ENCODE measurements around the gene GNAQ.

The GNAQ gene

DNA sequence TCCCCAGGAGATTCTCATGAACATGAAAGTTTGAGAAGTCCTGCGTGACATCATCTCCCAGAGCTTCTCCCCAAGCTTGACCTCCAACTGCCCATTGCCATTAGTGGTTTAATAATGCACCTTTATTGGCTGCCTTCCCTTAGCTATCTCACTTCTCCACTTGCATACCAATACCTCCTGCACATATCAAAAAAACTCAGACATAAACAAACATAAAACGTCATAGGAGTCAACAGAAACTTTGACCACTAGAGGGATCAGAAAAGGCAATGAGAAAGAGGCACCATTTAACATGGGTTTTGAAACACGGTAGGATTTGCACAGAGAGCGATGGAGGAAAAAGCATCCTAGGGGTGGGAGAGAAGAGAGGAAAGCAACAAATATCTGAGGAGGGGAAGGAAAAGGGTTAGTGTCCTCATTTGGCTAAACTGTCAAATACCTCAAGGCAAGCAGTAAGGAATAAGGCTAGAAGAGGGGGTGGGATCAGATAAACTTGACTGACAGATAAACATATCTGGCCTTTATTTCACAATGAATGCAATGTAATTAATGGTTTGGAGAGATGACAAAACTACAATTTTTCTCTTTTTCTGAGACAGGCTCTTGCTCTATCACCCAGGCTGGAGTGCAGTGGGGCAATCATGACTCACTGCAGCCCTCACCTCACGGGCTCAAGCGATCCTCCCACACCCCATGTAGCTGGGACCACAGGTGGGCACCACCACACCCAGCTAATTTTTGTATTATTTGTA, 27.0 kb downstream of the GNAQ start:
- TF ChIP-seq, protein P1, sequence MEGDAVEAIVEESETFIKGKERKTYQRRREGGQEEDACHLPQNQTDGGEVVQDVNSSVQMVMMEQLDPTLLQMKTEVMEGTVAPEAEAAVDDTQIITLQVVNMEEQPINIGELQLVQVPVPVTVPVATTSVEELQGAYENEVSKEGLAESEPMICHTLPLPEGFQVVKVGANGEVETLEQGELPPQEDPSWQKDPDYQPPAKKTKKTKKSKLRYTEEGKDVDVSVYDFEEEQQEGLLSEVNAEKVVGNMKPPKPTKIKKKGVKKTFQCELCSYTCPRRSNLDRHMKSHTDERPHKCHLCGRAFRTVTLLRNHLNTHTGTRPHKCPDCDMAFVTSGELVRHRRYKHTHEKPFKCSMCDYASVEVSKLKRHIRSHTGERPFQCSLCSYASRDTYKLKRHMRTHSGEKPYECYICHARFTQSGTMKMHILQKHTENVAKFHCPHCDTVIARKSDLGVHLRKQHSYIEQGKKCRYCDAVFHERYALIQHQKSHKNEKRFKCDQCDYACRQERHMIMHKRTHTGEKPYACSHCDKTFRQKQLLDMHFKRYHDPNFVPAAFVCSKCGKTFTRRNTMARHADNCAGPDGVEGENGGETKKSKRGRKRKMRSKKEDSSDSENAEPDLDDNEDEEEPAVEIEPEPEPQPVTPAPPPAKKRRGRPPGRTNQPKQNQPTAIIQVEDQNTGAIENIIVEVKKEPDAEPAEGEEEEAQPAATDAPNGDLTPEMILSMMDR (conservative IDR thresholded peaks at IDR 0.05; ENCODE audit: low read depth, low read length): peak; percentile 20
- DNase-seq (ENCODE audit: low read depth): no peak
- no peak overlapping the region for H3K4me3 ChIP-seq (ENCODE audit: low read length)

DNA sequence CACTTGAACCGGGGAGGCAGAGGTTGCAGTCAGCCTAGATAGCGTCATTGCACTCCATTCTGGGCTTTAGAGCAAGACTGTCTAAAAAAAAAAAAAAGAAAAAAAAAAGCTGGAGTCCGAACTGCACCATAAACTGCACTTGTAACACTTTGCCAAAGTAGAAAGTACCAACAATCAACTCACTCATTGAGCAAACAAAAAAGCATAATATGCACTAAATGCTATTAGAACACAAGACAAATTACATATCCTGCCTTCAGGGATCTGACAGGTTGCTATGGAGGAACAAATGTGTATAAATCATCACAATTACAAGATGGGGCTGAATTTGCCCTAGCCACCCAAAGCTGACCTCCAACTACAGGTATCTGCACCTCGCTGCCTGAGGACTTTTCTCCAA, 27.9 kb downstream of the GNAQ start:
- TF ChIP-seq, protein P1 (conservative IDR thresholded peaks at IDR 0.05; ENCODE audit: low read depth, low read length): no peak
- H3K4me3 ChIP-seq (ENCODE audit: low read length): no peak overlapping the region
- DNase-seq (ENCODE audit: low read depth): no peak

DNA sequence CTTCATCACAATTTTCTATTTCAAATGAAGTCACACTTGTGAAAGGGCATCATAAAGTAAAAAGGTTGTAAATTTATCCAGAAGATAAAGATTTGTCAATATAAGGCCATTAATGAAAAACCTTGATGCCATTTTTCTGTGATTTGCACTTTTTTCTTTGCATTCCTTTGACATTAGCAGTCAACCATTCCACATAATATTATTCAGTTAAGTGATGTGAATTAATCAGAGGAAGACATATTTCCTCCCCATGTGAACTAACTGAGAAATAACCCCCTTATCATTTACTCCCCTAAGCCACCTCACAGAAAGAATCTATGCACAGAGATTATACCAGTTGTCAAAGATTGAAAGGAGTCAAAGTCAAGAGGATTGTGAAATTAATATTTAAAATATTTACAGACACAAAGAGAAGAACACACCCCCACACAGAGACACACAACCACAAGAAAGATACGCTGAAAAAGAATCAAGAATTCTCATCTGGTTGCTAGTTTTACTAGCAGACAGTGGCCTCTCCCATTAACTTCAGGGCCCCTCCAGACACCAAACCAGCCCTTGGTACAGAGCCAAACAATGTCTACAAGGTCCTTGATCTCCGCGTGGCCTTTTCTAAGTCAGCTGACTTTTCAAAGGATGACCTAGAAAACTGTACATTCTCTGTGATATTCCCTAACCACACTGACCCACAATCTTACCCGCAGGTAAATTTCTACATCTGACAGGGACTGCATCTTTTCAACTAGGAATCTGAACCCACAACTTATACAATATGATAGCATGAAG, 29.5 kb downstream of the GNAQ start:
- DNase-seq (ENCODE audit: low read depth): no peak
- TF ChIP-seq, protein P1 (conservative IDR thresholded peaks at IDR 0.05; ENCODE audit: low read depth, low read length): no peak
- no peak overlapping the region for H3K4me3 ChIP-seq (ENCODE audit: low read length)

DNA sequence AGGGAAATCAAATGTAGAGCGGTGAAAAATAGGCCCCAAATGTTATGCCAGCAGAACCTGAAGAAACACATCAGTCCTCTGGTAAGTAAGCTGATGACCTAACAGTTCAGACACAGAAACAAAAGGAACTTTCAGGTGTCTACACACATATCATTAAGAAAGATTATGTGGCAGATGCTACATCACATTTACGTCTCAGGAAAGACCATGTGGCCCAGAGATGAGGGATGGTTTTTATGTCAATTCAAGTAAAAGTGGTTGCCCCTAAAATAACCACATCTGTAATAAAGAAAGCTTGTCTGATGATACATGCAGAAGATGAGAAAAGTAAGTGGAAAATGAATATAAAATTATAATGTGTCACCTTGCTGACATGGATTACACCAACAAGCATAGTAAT, 31.4 kb downstream of the GNAQ start:
- DNase-seq (ENCODE audit: low read depth): no peak
- TF ChIP-seq, protein P1 (conservative IDR thresholded peaks at IDR 0.05; ENCODE audit: low read depth, low read length): no peak
- no peak overlapping the region for H3K4me3 ChIP-seq (ENCODE audit: low read length)

DNA sequence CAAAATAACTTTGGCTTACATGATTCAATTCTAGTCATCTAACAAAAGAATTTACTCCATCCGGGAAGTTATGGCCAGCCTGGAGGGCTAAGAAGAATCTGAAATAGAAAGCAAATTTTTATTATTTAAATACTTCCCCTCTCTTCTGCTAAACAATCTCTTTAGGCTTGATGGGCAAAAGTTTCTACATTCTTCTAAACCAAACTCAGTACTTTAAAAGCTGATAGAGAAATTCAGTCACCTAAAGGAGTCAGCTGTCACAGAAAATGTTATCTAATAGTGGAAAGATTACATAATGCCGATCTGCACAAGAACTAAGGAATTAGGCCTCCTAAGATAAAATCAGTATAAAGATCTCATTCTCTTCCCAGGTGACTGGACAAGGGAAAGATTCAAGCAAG, 32.4 kb downstream of the GNAQ start:
- TF ChIP-seq, protein P1 (conservative IDR thresholded peaks at IDR 0.05; ENCODE audit: low read depth, low read length): no peak
- H3K4me3 ChIP-seq (ENCODE audit: low read length): no peak overlapping the region
- no peak for DNase-seq (ENCODE audit: low read depth)

DNA sequence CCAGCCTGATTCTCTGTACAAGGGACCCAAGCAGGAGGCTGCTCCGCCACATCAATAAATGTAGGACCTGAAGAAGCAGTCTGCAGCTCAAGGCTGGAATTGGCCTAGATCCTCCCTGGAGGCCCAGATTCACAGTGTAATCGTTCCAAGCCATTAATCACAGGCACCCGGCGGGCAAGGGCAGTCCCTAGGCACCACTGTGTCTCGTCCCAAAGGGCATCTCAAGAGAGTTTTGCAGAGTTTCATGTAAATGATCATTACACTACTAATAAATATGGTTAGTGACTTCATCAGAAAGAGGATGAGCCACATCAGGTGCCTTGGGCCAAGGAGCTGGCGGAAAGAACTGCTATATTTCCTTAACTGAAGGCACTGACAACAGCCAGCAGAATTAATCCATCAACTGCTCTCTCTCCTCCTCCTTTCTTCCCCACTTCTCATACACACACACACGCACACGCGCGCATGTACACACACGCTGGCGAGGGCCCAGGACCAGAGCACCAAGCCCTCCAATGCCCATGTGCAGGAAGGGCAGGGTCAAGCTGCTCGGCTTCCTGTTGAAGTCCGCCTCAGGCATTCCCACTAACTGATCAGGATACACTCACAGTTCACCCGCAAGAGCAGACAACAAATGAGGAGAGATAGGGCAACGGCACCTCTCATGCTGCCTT, 33.9 kb downstream of the GNAQ start:
- DNase-seq (ENCODE audit: low read depth): no peak
- H3K4me3 ChIP-seq (ENCODE audit: low read length): no peak overlapping the region
- TF ChIP-seq, protein P1 (conservative IDR thresholded peaks at IDR 0.05; ENCODE audit: low read depth, low read length): no peak
